ENCODE data around the gene PPP2R5C. TPM values are rescaled to one million over a fixed set of nuclear protein-coding genes. Genes with fewer than 3 reads are reported as not detected.

The PPP2R5C gene
- total RNA-seq, 1 experiment from 2014 or later = 89.9 TPM

DNA sequence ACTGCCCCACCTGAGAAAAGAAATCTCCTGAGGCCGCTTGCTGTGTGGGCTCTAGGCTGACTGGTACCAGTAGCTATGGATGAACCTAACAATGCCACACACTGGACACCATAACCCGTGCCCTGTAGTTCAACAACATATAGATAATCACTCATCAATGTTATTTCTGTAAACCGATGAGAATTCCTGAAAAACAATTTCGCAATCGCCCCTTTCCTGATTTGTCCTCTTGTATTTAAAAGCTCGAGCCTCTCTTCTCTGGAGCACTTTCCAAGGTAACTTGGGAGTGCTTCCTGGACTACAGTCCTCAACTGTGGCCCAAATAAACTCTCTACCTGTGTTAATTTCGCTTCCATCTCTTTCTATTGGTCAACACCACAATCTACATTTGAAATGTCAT is 26.1 kb upstream of the PPP2R5C start:
- ChIA-PET CTCF (interaction anchor here (1.9 kb wide), 1 partner anchor 16 kb away, joined by 9 read pairs; no protein-coding TSS in a partner anchor), POLR2A (no interaction called here)
- no peak for TF ChIP-seq GTF2I (CRISPR knock-in tag; conservative IDR thresholded peaks at IDR 0.05)
- no peak for TF ChIP-seq ZNF219 (CRISPR knock-in tag; IDR thresholded peaks at IDR 0.05; ENCODE audit: borderline replicate concordance)
- TF ChIP-seq GABPB1 (CRISPR knock-in tag; IDR thresholded peaks at IDR 0.05) = no peak
- no peak for TF ChIP-seq SMAD4 (CRISPR knock-in tag; IDR thresholded peaks at IDR 0.05)
- TF ChIP-seq, protein P1, sequence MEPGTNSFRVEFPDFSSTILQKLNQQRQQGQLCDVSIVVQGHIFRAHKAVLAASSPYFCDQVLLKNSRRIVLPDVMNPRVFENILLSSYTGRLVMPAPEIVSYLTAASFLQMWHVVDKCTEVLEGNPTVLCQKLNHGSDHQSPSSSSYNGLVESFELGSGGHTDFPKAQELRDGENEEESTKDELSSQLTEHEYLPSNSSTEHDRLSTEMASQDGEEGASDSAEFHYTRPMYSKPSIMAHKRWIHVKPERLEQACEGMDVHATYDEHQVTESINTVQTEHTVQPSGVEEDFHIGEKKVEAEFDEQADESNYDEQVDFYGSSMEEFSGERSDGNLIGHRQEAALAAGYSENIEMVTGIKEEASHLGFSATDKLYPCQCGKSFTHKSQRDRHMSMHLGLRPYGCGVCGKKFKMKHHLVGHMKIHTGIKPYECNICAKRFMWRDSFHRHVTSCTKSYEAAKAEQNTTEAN (CRISPR knock-in tag; IDR thresholded peaks at IDR 0.05) = no peak
- no peak for TF ChIP-seq ATF1 (CRISPR knock-in tag; IDR thresholded peaks at IDR 0.05)
- no peak for TF ChIP-seq NR2C2 (CRISPR knock-in tag; IDR thresholded peaks at IDR 0.05)
- TF ChIP-seq NR3C1 (CRISPR knock-in tag; conservative IDR thresholded peaks at IDR 0.05; ENCODE audit: low read depth) = no peak
- TF ChIP-seq, protein P2, sequence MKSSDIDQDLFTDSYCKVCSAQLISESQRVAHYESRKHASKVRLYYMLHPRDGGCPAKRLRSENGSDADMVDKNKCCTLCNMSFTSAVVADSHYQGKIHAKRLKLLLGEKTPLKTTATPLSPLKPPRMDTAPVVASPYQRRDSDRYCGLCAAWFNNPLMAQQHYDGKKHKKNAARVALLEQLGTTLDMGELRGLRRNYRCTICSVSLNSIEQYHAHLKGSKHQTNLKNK (CRISPR knock-in tag; IDR thresholded peaks at IDR 0.05) = no peak
- no peak for TF ChIP-seq SOX15 (CRISPR knock-in tag; IDR thresholded peaks at IDR 0.05)
- no peak for TF ChIP-seq SMAD3 (CRISPR knock-in tag; IDR thresholded peaks at IDR 0.05; ENCODE audit: borderline replicate concordance)
- TF ChIP-seq ZBTB21 (CRISPR knock-in tag; IDR thresholded peaks at IDR 0.05; ENCODE audit: borderline replicate concordance) = no peak
- no peak for TF ChIP-seq FOXJ3 (CRISPR knock-in tag; IDR thresholded peaks at IDR 0.05; ENCODE audit: borderline replicate concordance)
- no peak for TF ChIP-seq RELA (CRISPR knock-in tag; IDR thresholded peaks at IDR 0.05; ENCODE audit: borderline replicate concordance)
- TF ChIP-seq, protein P3, sequence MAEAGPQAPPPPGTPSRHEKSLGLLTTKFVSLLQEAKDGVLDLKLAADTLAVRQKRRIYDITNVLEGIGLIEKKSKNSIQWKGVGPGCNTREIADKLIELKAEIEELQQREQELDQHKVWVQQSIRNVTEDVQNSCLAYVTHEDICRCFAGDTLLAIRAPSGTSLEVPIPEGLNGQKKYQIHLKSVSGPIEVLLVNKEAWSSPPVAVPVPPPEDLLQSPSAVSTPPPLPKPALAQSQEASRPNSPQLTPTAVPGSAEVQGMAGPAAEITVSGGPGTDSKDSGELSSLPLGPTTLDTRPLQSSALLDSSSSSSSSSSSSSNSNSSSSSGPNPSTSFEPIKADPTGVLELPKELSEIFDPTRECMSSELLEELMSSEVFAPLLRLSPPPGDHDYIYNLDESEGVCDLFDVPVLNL (CRISPR knock-in tag; IDR thresholded peaks at IDR 0.05; ENCODE audit: borderline replicate concordance, low read depth) = no peak
- Mint-ChIP-seq H3K27me3 (ENCODE audit: low read depth) (peaks cover 17% of the 10 kb centered on the region), H3K4me3 (no peak overlapping the region), H3K36me3 (peaks cover 10% of the 10 kb centered on the region), H3K9me3 (peaks cover 16% of the 10 kb centered on the region), H3K27ac (no peak overlapping the region), H3K4me1 (peaks cover 22% of the 10 kb centered on the region)
- ATAC-seq (no peak), DNase-seq (ENCODE audit: low spot score) (no peak)

DNA sequence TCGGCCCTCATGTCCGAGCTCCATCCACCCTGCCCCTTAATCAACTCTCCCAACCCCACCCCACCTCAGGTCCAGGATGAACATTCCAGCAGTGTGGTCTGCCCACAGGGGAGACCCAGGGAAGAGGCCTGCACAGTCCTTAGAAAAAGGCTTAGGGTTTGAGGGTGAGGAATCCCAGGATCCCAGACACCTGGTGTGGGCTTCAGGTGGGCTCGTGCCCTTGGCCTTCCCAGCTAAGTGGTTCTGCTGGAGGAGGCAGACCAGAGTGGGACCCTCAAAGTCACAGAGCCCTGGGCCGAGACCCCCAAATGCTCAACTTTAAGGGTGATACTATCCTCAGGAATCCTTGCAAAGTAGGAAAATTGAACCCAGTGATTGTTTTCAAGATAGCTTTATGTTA is 25.4 kb upstream of the PPP2R5C start:
- CTCF ChIA-PET = interaction anchor here (1.9 kb wide), 1 partner anchor 16 kb away, joined by 9 read pairs; no protein-coding TSS in a partner anchor
- Mint-ChIP-seq H3K4me3 (no peak overlapping the region), H3K9me3 (peaks cover 22% of the 10 kb centered on the region), H3K27ac (no peak overlapping the region), H3K36me3 (peaks cover 14% of the 10 kb centered on the region), H3K27me3 (ENCODE audit: low read depth) (peaks cover 23% of the 10 kb centered on the region), H3K4me1 (peaks cover 15% of the 10 kb centered on the region)
- no peak for DNase-seq (ENCODE audit: low spot score)
- no peak for ATAC-seq
- TF ChIP-seq, protein P4, sequence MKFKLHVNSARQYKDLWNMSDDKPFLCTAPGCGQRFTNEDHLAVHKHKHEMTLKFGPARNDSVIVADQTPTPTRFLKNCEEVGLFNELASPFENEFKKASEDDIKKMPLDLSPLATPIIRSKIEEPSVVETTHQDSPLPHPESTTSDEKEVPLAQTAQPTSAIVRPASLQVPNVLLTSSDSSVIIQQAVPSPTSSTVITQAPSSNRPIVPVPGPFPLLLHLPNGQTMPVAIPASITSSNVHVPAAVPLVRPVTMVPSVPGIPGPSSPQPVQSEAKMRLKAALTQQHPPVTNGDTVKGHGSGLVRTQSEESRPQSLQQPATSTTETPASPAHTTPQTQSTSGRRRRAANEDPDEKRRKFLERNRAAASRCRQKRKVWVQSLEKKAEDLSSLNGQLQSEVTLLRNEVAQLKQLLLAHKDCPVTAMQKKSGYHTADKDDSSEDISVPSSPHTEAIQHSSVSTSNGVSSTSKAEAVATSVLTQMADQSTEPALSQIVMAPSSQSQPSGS (CRISPR knock-in tag; IDR thresholded peaks at IDR 0.05; ENCODE audit: borderline replicate concordance, low read depth) = no peak
- TF ChIP-seq ATF1 (CRISPR knock-in tag; IDR thresholded peaks at IDR 0.05) (no peak), ELF4 (CRISPR knock-in tag; IDR thresholded peaks at IDR 0.05; ENCODE audit: low read depth) (no peak), NFATC4 (CRISPR knock-in tag; IDR thresholded peaks at IDR 0.05) (no peak)
- POLR2A ChIA-PET = interaction anchor here (0.7 kb wide), 1 partner anchor 679 kb away, joined by 3 read pairs; no protein-coding TSS in a partner anchor

DNA sequence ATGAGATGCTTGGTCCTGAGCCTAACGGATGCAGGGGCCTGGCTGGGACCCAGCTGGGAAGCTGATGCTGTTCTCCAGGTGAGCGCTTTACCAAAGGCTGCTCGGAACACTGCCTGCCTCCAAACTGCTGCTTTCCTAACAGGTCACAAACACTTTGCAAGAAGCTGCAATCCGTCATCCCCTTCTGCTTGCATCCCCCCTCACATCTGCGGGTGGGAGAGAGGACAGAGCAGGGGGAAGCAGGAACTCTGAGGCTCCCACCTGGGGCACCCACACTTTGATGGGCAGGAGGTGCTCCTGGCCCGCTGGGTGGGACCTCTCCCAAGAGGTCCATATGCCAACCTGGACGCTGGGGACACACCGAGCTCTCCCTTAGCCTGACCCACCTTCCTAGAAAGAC is 24.9 kb upstream of the PPP2R5C start:
- ATAC-seq (no peak), DNase-seq (ENCODE audit: low spot score) (no peak)
- H3K27ac Mint-ChIP-seq = no peak overlapping the region
- peaks cover 26% of the 10 kb centered on the region for H3K27me3 Mint-ChIP-seq (ENCODE audit: low read depth)
- no peak overlapping the region for H3K4me3 Mint-ChIP-seq
- POLR2A ChIA-PET = interaction anchor here (0.7 kb wide), 1 partner anchor 679 kb away, joined by 3 read pairs; no protein-coding TSS in a partner anchor
- H3K9me3 Mint-ChIP-seq = peaks cover 27% of the 10 kb centered on the region
- TF ChIP-seq, protein P5, sequence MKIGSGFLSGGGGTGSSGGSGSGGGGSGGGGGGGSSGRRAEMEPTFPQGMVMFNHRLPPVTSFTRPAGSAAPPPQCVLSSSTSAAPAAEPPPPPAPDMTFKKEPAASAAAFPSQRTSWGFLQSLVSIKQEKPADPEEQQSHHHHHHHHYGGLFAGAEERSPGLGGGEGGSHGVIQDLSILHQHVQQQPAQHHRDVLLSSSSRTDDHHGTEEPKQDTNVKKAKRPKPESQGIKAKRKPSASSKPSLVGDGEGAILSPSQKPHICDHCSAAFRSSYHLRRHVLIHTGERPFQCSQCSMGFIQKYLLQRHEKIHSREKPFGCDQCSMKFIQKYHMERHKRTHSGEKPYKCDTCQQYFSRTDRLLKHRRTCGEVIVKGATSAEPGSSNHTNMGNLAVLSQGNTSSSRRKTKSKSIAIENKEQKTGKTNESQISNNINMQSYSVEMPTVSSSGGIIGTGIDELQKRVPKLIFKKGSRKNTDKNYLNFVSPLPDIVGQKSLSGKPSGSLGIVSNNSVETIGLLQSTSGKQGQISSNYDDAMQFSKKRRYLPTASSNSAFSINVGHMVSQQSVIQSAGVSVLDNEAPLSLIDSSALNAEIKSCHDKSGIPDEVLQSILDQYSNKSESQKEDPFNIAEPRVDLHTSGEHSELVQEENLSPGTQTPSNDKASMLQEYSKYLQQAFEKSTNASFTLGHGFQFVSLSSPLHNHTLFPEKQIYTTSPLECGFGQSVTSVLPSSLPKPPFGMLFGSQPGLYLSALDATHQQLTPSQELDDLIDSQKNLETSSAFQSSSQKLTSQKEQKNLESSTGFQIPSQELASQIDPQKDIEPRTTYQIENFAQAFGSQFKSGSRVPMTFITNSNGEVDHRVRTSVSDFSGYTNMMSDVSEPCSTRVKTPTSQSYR (CRISPR knock-in tag; IDR thresholded peaks at IDR 0.05) = no peak
- no peak for TF ChIP-seq PRRX2 (CRISPR knock-in tag; IDR thresholded peaks at IDR 0.05)
- TF ChIP-seq, protein P6, sequence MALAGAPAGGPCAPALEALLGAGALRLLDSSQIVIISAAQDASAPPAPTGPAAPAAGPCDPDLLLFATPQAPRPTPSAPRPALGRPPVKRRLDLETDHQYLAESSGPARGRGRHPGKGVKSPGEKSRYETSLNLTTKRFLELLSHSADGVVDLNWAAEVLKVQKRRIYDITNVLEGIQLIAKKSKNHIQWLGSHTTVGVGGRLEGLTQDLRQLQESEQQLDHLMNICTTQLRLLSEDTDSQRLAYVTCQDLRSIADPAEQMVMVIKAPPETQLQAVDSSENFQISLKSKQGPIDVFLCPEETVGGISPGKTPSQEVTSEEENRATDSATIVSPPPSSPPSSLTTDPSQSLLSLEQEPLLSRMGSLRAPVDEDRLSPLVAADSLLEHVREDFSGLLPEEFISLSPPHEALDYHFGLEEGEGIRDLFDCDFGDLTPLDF (CRISPR knock-in tag; IDR thresholded peaks at IDR 0.05) = no peak
- CTCF ChIA-PET = interaction anchor here (1.9 kb wide), 1 partner anchor 17 kb away, joined by 9 read pairs; no protein-coding TSS in a partner anchor
- H3K4me1 Mint-ChIP-seq = peaks cover 10% of the 10 kb centered on the region
- peaks cover 17% of the 10 kb centered on the region for H3K36me3 Mint-ChIP-seq

Measured in WTC11 (cell line).